ENCODE measurements around the gene BET1L.
A peak's percentile ranks its signal among the peaks of the same experiment; 100 is the strongest.
"Not testable (repeated sequence)": the region's sequence is repeated elsewhere in the genome, so short reads cannot be mapped to it uniquely, and the experiment has no call there.

The BET1L gene

DNA sequence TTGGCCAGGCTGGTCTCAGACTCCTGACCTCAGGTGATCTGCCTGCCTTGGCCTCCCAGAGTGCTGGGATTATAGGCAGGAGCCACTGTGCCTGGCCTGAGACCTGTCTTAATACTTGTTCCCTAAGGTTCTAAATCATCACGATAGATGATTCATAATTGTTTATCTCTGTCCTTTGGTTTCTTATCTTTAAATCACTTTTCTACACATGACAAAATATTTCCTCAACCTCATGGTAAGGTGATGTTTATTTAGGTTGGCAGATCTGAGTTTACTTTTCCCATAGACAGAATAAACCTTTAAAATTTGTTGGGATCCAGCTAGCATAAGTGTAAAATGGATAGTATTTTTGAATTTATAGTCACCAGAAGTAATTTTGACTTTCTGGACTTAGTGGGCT, 33.1 kb upstream of the BET1L start:
- WGBS (ENCODE audit: extremely low coverage, insufficient coverage, insufficient read length): no CpG with 5 or more reads among the region's 1 CpG
- Histone ChIP-seq H3K36me3 (ENCODE audit: control insufficient read depth in 1 of 2, insufficient read depth in 2 of 2, low read length in 2 of 2) (peaks cover 19 to 33% of the 10 kb centered on the region in 2 experiments), H2BK12ac (ENCODE audit: low read length) (no peak overlapping the region), H4K91ac (ENCODE audit: low read depth, low read length) (no peak overlapping the region), H3K79me2 (ENCODE audit: control insufficient read depth, insufficient read depth, low read length, poor library complexity) (peaks cover 13% of the 10 kb centered on the region), H3K23ac (ENCODE audit: low read length) (no peak overlapping the region), H3K9ac (ENCODE audit: low read length) (no peak overlapping the region), H2AFZ (ENCODE audit: insufficient read depth, low read length, poor library complexity) (no peak overlapping the region), H3K18ac (ENCODE audit: low read length) (no peak overlapping the region), H3K4me1 (ENCODE audit: control insufficient read depth in 1 of 2, insufficient read depth in 2 of 2, low read length in 2 of 2) (peaks cover 0 to 2% of the 10 kb centered on the region in 2 experiments), H2AK5ac (ENCODE audit: low read length) (no peak overlapping the region), H3K27ac (ENCODE audit: low read depth, low read length) (no peak overlapping the region), H3K4me2 (ENCODE audit: low read length) (no peak overlapping the region), H3K79me1 (ENCODE audit: low read length) (peaks cover 11% of the 10 kb centered on the region), H3K4ac (ENCODE audit: low read depth, low read length) (no peak overlapping the region), H4K8ac (ENCODE audit: low read depth, low read length) (no peak overlapping the region), H3K14ac (ENCODE audit: low read length) (no peak overlapping the region), H3K9me3 (ENCODE audit: insufficient read depth, low read depth, low read length) (no peaks in the 10 kb centered on the region), H3K27me3 (ENCODE audit: insufficient read depth, low read length) (no peaks in the 10 kb centered on the region), H2BK5ac (ENCODE audit: low read depth, low read length, poor library complexity) (no peak overlapping the region), H4K12ac (ENCODE audit: low read depth, low read length) (no peak overlapping the region), H3K4me3 (ENCODE audit: low read depth, low read length) (no peak overlapping the region), H2BK120ac (ENCODE audit: insufficient read depth, low read length, poor library complexity) (no peak overlapping the region)
- DNase-seq: no peak

DNA sequence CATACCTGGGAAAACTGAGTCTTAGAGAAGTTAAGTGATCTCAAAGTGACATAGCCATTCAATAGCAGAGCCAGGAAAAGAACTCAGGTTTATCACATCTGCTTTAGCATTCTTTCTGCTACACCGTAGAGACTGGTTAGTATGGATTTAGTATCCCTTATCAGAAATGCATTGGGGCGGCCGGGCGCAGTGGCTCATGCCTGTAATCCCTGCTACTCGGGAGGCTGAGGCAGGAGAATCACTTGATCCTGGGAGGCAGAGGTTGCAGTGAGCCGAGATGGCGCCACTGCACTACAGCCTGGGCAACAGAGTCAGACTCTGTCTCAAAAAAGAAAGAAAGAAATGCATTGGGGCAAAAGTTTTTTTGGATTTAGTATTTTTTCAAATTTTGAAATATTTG, 31.1 kb upstream of the BET1L start:
- H3K9ac ChIP-seq (ENCODE audit: low read length); H2BK12ac ChIP-seq (ENCODE audit: low read length); H3K9me3 ChIP-seq (ENCODE audit: insufficient read depth, low read depth, low read length); H2BK5ac ChIP-seq (ENCODE audit: low read depth, low read length, poor library complexity); H3K4me2 ChIP-seq (ENCODE audit: low read length); DNase-seq; H3K4me3 ChIP-seq (ENCODE audit: low read depth, low read length); H4K12ac ChIP-seq (ENCODE audit: low read depth, low read length); H4K8ac ChIP-seq (ENCODE audit: low read depth, low read length); H3K18ac ChIP-seq (ENCODE audit: low read length); H2BK120ac ChIP-seq (ENCODE audit: insufficient read depth, low read length, poor library complexity); H2AK5ac ChIP-seq (ENCODE audit: low read length); H3K23ac ChIP-seq (ENCODE audit: low read length); H2AFZ ChIP-seq (ENCODE audit: insufficient read depth, low read length, poor library complexity); H3K14ac ChIP-seq (ENCODE audit: low read length); H3K27ac ChIP-seq (ENCODE audit: low read depth, low read length); H3K4me1 ChIP-seq (ENCODE audit: control insufficient read depth in 1 of 2, insufficient read depth in 2 of 2, low read length in 2 of 2); H3K27me3 ChIP-seq (ENCODE audit: insufficient read depth, low read length); H4K91ac ChIP-seq (ENCODE audit: low read depth, low read length): not testable (repeated sequence)
- Histone ChIP-seq H3K36me3 (ENCODE audit: control insufficient read depth in 1 of 2, insufficient read depth in 2 of 2, low read length in 2 of 2) (peaks cover 11 to 18% of the 10 kb centered on the region in 2 experiments), H3K79me2 (ENCODE audit: control insufficient read depth, insufficient read depth, low read length, poor library complexity) (peaks cover 13% of the 10 kb centered on the region), H3K79me1 (ENCODE audit: low read length) (peaks cover 11% of the 10 kb centered on the region), H3K4ac (ENCODE audit: low read depth, low read length) (peak overlapping the region; percentile 59)
- no CpG with 5 or more reads among the region's 7 CpGs for WGBS (ENCODE audit: extremely low coverage, insufficient coverage, insufficient read length)

- peak within 1 kb of the TSS; percentile 98 for H3K27ac ChIP-seq (ENCODE audit: low read depth, low read length)
- H3K4ac ChIP-seq (ENCODE audit: low read depth, low read length): peak within 1 kb of the TSS; percentile 96
- H3K14ac ChIP-seq (ENCODE audit: low read length): peak within 1 kb of the TSS; percentile 100
- H4K12ac ChIP-seq (ENCODE audit: low read depth, low read length): peak within 1 kb of the TSS; percentile 96
- H2BK5ac ChIP-seq (ENCODE audit: low read depth, low read length, poor library complexity): peak within 1 kb of the TSS; percentile 92
- peaks cover 0 to 6% of the 10 kb centered on the region in 2 experiments for H3K4me1 ChIP-seq (ENCODE audit: control insufficient read depth in 1 of 2, insufficient read depth in 2 of 2, low read length in 2 of 2)
- peak within 1 kb of the TSS; percentile 99 for H3K4me3 ChIP-seq (ENCODE audit: low read depth, low read length)
- H3K18ac ChIP-seq (ENCODE audit: low read length): peak within 1 kb of the TSS; percentile 99
- H3K9ac ChIP-seq (ENCODE audit: low read length): peak within 1 kb of the TSS; percentile 95
- peak within 1 kb of the TSS; percentile 82 for H3K23ac ChIP-seq (ENCODE audit: low read length)
- peak within 1 kb of the TSS; percentile 95 for H4K91ac ChIP-seq (ENCODE audit: low read depth, low read length)
- no CpG with 5 or more reads among the region's 62 CpGs for WGBS (ENCODE audit: extremely low coverage, insufficient coverage, insufficient read length)
- H3K79me2 ChIP-seq (ENCODE audit: control insufficient read depth, insufficient read depth, low read length, poor library complexity): peaks cover 13% of the 10 kb centered on the region
- H2BK12ac ChIP-seq (ENCODE audit: low read length): peak within 1 kb of the TSS; percentile 5
- DNase-seq: peak; percentile 79 to 88
- peak within 1 kb of the TSS; percentile 99 for H2AFZ ChIP-seq (ENCODE audit: insufficient read depth, low read length, poor library complexity)
- H2AK5ac ChIP-seq (ENCODE audit: low read length): peak within 1 kb of the TSS; percentile 82
- H3K79me1 ChIP-seq (ENCODE audit: low read length): peaks cover 11% of the 10 kb centered on the region
- H3K36me3 ChIP-seq (ENCODE audit: control insufficient read depth in 1 of 2, insufficient read depth in 2 of 2, low read length in 2 of 2): peaks cover 11 to 16% of the 10 kb centered on the region in 2 experiments
- peak within 1 kb of the TSS; percentile 100 for H3K4me2 ChIP-seq (ENCODE audit: low read length)
- peak within 1 kb of the TSS; percentile 96 for H2BK120ac ChIP-seq (ENCODE audit: insufficient read depth, low read length, poor library complexity)
- no peaks in the 10 kb centered on the region for H3K27me3 ChIP-seq (ENCODE audit: insufficient read depth, low read length)
- H4K8ac ChIP-seq (ENCODE audit: low read depth, low read length): peak within 1 kb of the TSS; percentile 98
- no peaks in the 10 kb centered on the region for H3K9me3 ChIP-seq (ENCODE audit: insufficient read depth, low read depth, low read length)
Observed at GRCh38 chr11:236774-237767, 29.9 kb upstream of the BET1L start, which contains the start of gene PSMD13. PSMD13 (plus strand) TSS chr11:236976; CDS start chr11:237050, 74 bp downstream.

DNA sequence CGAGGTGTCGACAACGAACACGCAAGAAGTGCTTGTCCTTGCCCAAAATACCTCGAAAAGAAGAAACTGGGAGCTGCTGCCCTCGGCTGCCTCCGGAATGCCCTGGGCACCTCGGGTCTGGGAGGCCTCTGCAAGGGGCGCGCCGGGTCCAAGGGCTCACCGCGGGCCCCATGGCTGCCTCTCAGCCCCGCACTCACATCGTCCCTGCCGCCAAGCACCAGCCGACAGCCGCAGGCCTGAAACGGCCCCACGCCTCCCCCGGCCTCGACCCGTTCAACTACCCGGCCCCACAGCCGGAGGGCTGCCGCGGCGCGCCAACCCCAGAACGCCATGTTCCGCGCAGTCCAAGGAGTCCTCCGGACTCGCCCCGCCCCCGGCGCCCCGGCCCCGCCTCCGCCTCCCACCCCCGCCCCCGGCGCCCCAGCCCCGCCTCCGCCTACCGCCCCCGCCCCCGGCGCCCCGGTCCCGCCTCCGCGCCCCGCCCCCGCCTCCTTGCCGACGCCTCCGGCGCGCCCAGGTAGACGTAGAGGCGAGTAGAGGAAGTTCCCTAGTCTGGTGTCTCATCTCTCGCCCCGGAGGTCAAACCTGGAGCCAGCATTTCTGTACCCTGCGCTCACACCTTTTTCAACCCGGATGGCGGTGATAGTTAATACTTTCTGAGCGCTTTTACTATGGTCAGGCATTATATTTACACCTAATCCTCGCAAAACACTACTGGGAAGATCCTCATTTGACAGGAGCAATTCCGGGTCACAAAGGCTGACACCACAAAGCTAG, 29.0 kb upstream of the BET1L start, which contains the start of gene SIRT3:
Gene SIRT3 (minus strand): TSS at position 346 of the 777 bp plus-strand sequence. CDS start 14 bp downstream, at position 332.
- peak within 1 kb of the TSS; percentile 99 for H3K18ac ChIP-seq (ENCODE audit: low read length)
- H4K91ac ChIP-seq (ENCODE audit: low read depth, low read length): peak within 1 kb of the TSS; percentile 95
- peak within 1 kb of the TSS; percentile 98 for H3K27ac ChIP-seq (ENCODE audit: low read depth, low read length)
- peak within 1 kb of the TSS; percentile 100 for H3K4me2 ChIP-seq (ENCODE audit: low read length)
- peak within 1 kb of the TSS; percentile 96 for H4K12ac ChIP-seq (ENCODE audit: low read depth, low read length)
- H3K79me1 ChIP-seq (ENCODE audit: low read length): peaks cover 11% of the 10 kb centered on the region
- peak within 1 kb of the TSS; percentile 95 for H3K9ac ChIP-seq (ENCODE audit: low read length)
- H3K4me3 ChIP-seq (ENCODE audit: low read depth, low read length): peak within 1 kb of the TSS; percentile 99
- H3K9me3 ChIP-seq (ENCODE audit: insufficient read depth, low read depth, low read length): no peaks in the 10 kb centered on the region
- H2AFZ ChIP-seq (ENCODE audit: insufficient read depth, low read length, poor library complexity): peak within 1 kb of the TSS; percentile 99
- no CpG with 5 or more reads among the region's 70 CpGs for WGBS (ENCODE audit: extremely low coverage, insufficient coverage, insufficient read length)
- peak; percentile 86 to 92 for DNase-seq
- peak within 1 kb of the TSS; percentile 98 for H4K8ac ChIP-seq (ENCODE audit: low read depth, low read length)
- peaks cover 13% of the 10 kb centered on the region for H3K79me2 ChIP-seq (ENCODE audit: control insufficient read depth, insufficient read depth, low read length, poor library complexity)
- peak within 1 kb of the TSS; percentile 96 for H2BK120ac ChIP-seq (ENCODE audit: insufficient read depth, low read length, poor library complexity)
- H3K23ac ChIP-seq (ENCODE audit: low read length): peak within 1 kb of the TSS; percentile 82
- peak within 1 kb of the TSS; percentile 92 for H2BK5ac ChIP-seq (ENCODE audit: low read depth, low read length, poor library complexity)
- H2BK12ac ChIP-seq (ENCODE audit: low read length): peak within 1 kb of the TSS; percentile 5
- peak within 1 kb of the TSS; percentile 96 for H3K4ac ChIP-seq (ENCODE audit: low read depth, low read length)
- peaks cover 7 to 9% of the 10 kb centered on the region in 2 experiments for H3K36me3 ChIP-seq (ENCODE audit: control insufficient read depth in 1 of 2, insufficient read depth in 2 of 2, low read length in 2 of 2)
- H2AK5ac ChIP-seq (ENCODE audit: low read length): peak within 1 kb of the TSS; percentile 82
- H3K4me1 ChIP-seq (ENCODE audit: control insufficient read depth in 1 of 2, insufficient read depth in 2 of 2, low read length in 2 of 2): peaks cover 0 to 6% of the 10 kb centered on the region in 2 experiments
- peak within 1 kb of the TSS; percentile 100 for H3K14ac ChIP-seq (ENCODE audit: low read length)
- H3K27me3 ChIP-seq (ENCODE audit: insufficient read depth, low read length): no peaks in the 10 kb centered on the region
